Heart left ventricle (tissue), 16 donors: Measurements from ENCODE around the gene ZCCHC2. TPM values are rescaled to one million over a fixed set of nuclear protein-coding genes. Genes with fewer than 3 reads are reported as not detected.

Experiments used
- ATAC-seq, 4 donors: fragments of 200-7000 bp; cut with Tn5 transposase; one replicate each; pipeline ENCODE4 v1.9.1; 2020 to 2022; ENCODE audit warnings: moderate library complexity in 4 of 4, mild to moderate bottlenecking in 3 of 4, moderate number of reproducible peaks in 1 of 4
- DNase-seq, 5 donors: peaks; one replicate each; pipeline ENCODE4 v3.0.0-alpha.2; 2020
- H3K27ac ChIP-seq, 12 donors: fragments of 200-600 bp; sonication (generic) in 4 of 12; one replicate each; pipeline versions ENCODE4 v1.5.0 to v1.8.0; 2016 to 2022; ENCODE audit warnings: mild to moderate bottlenecking in 2 of 12
- H3K27me3 ChIP-seq, 9 donors: fragments of 200-600 bp; sonication (generic) in 2 of 9; one replicate each; pipeline versions ENCODE4 v1.5.1 to v1.8.0; 2016 to 2022; ENCODE audit warnings: mild to moderate bottlenecking in 3 of 9
- H3K36me3 ChIP-seq, 9 donors: fragments of 200-600 bp; sonication (generic) in 2 of 9; one replicate each; pipeline versions ENCODE4 v1.5.0 to v1.8.0; 2018 to 2022; ENCODE audit warnings: mild to moderate bottlenecking in 2 of 9
- H3K4me1 ChIP-seq, 12 donors: fragments of 200-600 bp; sonication (generic) in 4 of 12; one replicate each; pipeline versions ENCODE4 v1.5.0 to v1.8.0; 2016 to 2022; ENCODE audit warnings: mild to moderate bottlenecking in 3 of 12
- H3K4me3 ChIP-seq, 12 donors: fragments of 200-600 bp; sonication (generic) in 4 of 12; one replicate each; pipeline versions ENCODE4 v1.5.0 to v1.8.0; 2017 to 2022; ENCODE audit warnings: mild to moderate bottlenecking in 9 of 12, moderate library complexity in 4 of 12
- H3K9me3 ChIP-seq, 12 donors: fragments of 200-600 bp; sonication (generic) in 4 of 12; one replicate each; pipeline versions ENCODE4 v1.5.0 to v1.8.0; 2016 to 2022; ENCODE audit warnings: mild to moderate bottlenecking in 1 of 12
- CTCF ChIP-seq, 12 donors: fragments of 200-600 bp; sonication (generic) in 4 of 12; IDR thresholded peaks; one replicate each; pipeline versions ENCODE4 v1.5.0 to v1.8.0; 2018 to 2022; ENCODE audit warnings: antibody characterized with exemption in 12 of 12, mild to moderate bottlenecking in 5 of 12
- POLR2A ChIP-seq, 2 donors: fragments of 450-650 bp; IDR thresholded peaks; one replicate each; pipeline ENCODE4 v1.6.1; 2017; ENCODE audit warnings: antibody characterized with exemption in 2 of 2, mild to moderate bottlenecking in 2 of 2, moderate library complexity in 2 of 2
- WGBS, 4 donors: extraction: QIAGEN DNeasy Blood & Tissue Kit in 2 of 4; methylation state at CpG; one replicate each; pipeline versions ENCODE4 v1.1.5 to v1.1.7; 2013 to 2018; 5-methylcytosine and 5-hydroxymethylcytosine counted together
- intact Hi-C, 10 donors: fragments of 100-400 bp; cut with DNase I; formaldehyde crosslinking; loops; one replicate each; pipeline versions ENCODE4 v1.11.1 to v1.14.2; 2022
- polyA plus RNA-seq, 2 donors: library from polyadenylated mRNA; stranded (reverse); fragments of 200-250 nt; gene quantifications; one replicate each; pipeline ENCODE4 v1.2.3, GENCODE V29; 2013
- total RNA-seq, 9 donors: library from RNA; depleted of rRNA in 2 of 9; stranded (reverse); fragments of >200 nt in 2 of 9; fragmentation: NEBNext Ultra II Directional in 3 of 9; extraction: Animal tissue kit (Norgen Biotek cat#: 25700) in 3 of 9; gene quantifications; one replicate each; pipeline versions ENCODE4 v1.1.0 to v1.2.4, GENCODE V29; 2016 to 2023
- donor health status: ischemic (EF 13 %, LVEDD 7.1; RV severe dilation, severe dysfunction).
- donor health status: healthy with polysubstance abuse.
- donor health status: DM: no; HTN: yes; CAD: no.
- donor health status: DM: no; HTN: no; CAD: no.
- donor health status: ischemic (EF 25% LVEDD 6.9; RV normal size, moderate dysfunction).
- donor health status: ischemic (EF 25% LVEDD 5.7; RV mildly dilated, moderate dysfunction).
- donor health status: healthy.
- donor health status: DM: yes; HTN: yes; CAD: no.
- donor health status: ischemic (EF 35%, LVEDD 5.7; RV mildly dilated, moderate dysfunction).
- donor health status: nonischemic (EF 11% LVEDD 7.7; RV severe dilation, severe dysfunction).
- donor health status: DM: yes; HTN: yes; CAD: no.
- donor health status: PGD.
- donor health status: ischemic (EF 29% LVEDD 5.4; RV normal size, mild dysfunction).
- donor health status: nonischemic (EF 23%, LVEDD 6.1; RV moderate dilation, normal function).

ZCCHC2 gene
- total and polyA plus RNA-seq, 11 donors: 5.6 to 27.5 (median 18.6) TPM

GRCh38 chr18:62558015-62558663 lies 35.3 kb downstream of the ZCCHC2 start:
- Histone ChIP-seq H3K27ac (no peak overlapping the region), H3K9me3 (no peaks in the 10 kb centered on the region), H3K4me1 (peaks cover 0 to 13% (median 0%) of the 10 kb centered on the region in 12 donors), H3K36me3 (peaks cover 0 to 100% (median 88%) of the 10 kb centered on the region in 9 donors), H3K27me3 (no peaks in the 10 kb centered on the region), H3K4me3 (no peak overlapping the region)
- ATAC-seq (no peak), DNase-seq (no peak)
- intact Hi-C loops: no loop called here
- TF ChIP-seq POLR2A (IDR thresholded peaks at IDR 0.05): no peak
- WGBS, 4 donors: 92 to 95% (median 94%) methylated on average over 6 of the region's 6 CpGs

GRCh38 chr18:62564044-62564443 lies 41.2 kb downstream of the ZCCHC2 start:
- no peak overlapping the region for H3K27ac ChIP-seq
- no peak overlapping the region for H3K4me3 ChIP-seq
- intact Hi-C loops: no loop called here
- peak in 1 of 4 donors; percentile 52 for ATAC-seq
- WGBS, 4 donors: 72 to 79% (median 77%) methylated on average over 3 of the region's 3 CpGs
- no peak for DNase-seq
- TF ChIP-seq POLR2A (IDR thresholded peaks at IDR 0.05): no peak
- no peak for TF ChIP-seq CTCF (IDR thresholded peaks at IDR 0.05)
- H3K36me3 ChIP-seq: peaks cover 0 to 100% (median 89%) of the 10 kb centered on the region in 9 donors
- no peaks in the 10 kb centered on the region for H3K4me1 ChIP-seq
- H3K27me3 ChIP-seq: no peaks in the 10 kb centered on the region
- H3K9me3 ChIP-seq: no peaks in the 10 kb centered on the region

- Histone ChIP-seq H3K27me3 (no peaks in the 10 kb centered on the region), H3K4me3 (no peak overlapping the region), H3K4me1 (no peaks in the 10 kb centered on the region), H3K36me3 (peaks cover 0 to 100% (median 90%) of the 10 kb centered on the region in 9 donors), H3K27ac (no peak overlapping the region), H3K9me3 (no peaks in the 10 kb centered on the region)
- DNase-seq: peak in 3 of 5 donors; percentile 40 to 66 (median 42)
- TF ChIP-seq POLR2A (IDR thresholded peaks at IDR 0.05) (no peak), CTCF (IDR thresholded peaks at IDR 0.05) (peak in 11 of 12 donors; percentile 12 to 48 (median 40))
- ATAC-seq: peak in 2 of 4 donors; percentile 53 to 68
- intact Hi-C loops: loop anchor here in 3 of 10 donors (5.0 kb wide), 2 partner anchors 44 to 139 kb away; partner anchors contain the start of gene ZCCHC2 (in 1 of the 3)
- WGBS, 4 donors: 48 to 52% (median 51%) methylated on average over 5 of the region's 5 CpGs
These were observed 43.4 kb downstream of the ZCCHC2 start for GRCh38 chr18:62566199-62566598.

- Histone ChIP-seq H3K27ac (no peak overlapping the region), H3K4me1 (no peaks in the 10 kb centered on the region), H3K36me3 (peaks cover 0 to 100% (median 90%) of the 10 kb centered on the region in 9 donors), H3K4me3 (no peak overlapping the region), H3K27me3 (no peaks in the 10 kb centered on the region), H3K9me3 (no peaks in the 10 kb centered on the region)
- no peak for DNase-seq
- 96 to 99% (median 98%) methylated on average over 4 of the region's 4 CpGs for WGBS, 4 donors
- no peak for ATAC-seq
- TF ChIP-seq CTCF (IDR thresholded peaks at IDR 0.05) (no peak), POLR2A (IDR thresholded peaks at IDR 0.05) (no peak)
- intact Hi-C loops: loop anchor here in 3 of 10 donors (5.0 kb wide), 2 partner anchors 45 to 140 kb away; partner anchors contain the start of gene ZCCHC2 (in 1 of the 3)
These were observed 44.0 kb downstream of the ZCCHC2 start for GRCh38 chr18:62566818-62567217.
